HepG2 (cell line): ENCODE data around the gene FNDC3A. TPM values are rescaled to one million over a fixed set of nuclear protein-coding genes. Genes with fewer than 3 reads are reported as not detected.

Experiments
- ARHGAP35 ChIP-seq: sonication (generic); formaldehyde crosslinking; IDR thresholded peaks from 2 replicates; pipeline ENCODE4 v1.9.0; 2022; ENCODE audit warnings: mild to moderate bottlenecking, inconsistent platforms, moderate library complexity, missing genetic modification reagents, borderline replicate concordance
- ATF6 ChIP-seq: sonication (generic); formaldehyde crosslinking; conservative IDR thresholded peaks from 2 replicates; pipeline ENCODE4 v1.4.0; 2020; ENCODE audit warnings: missing genetic modification reagents
- ETV5 ChIP-seq: IDR thresholded peaks from 2 replicates; pipeline ENCODE4 v1.6.1; 2018; ENCODE audit warnings: missing biosample characterization, missing genetic modification reagents, inconsistent platforms, borderline replicate concordance
- FOSL1 ChIP-seq: sonication (generic); formaldehyde crosslinking; IDR thresholded peaks from 2 replicates; pipeline ENCODE4 v1.9.0; 2021; ENCODE audit warnings: missing genetic modification reagents, borderline replicate concordance
- FOXP1 ChIP-seq, 2 experiments: fragments of 450-650 bp in 1 of 2; IDR thresholded peaks; 2 replicates each; pipeline ENCODE4 v1.6.1; 2017 to 2018; ENCODE audit warnings: antibody characterized with exemption in 1 of 2
- GTF2F1 ChIP-seq: fragments of 150-350 bp; IDR thresholded peaks from 2 replicates; pipeline ENCODE4 v1.6.1; 2014; ENCODE audit warnings: low read length
- IRX3 ChIP-seq: sonication (generic); formaldehyde crosslinking; IDR thresholded peaks from 2 replicates; pipeline ENCODE4 v1.8.1; 2023; ENCODE audit warnings: mild to moderate bottlenecking, low read depth, missing genetic modification reagents, borderline replicate concordance
- KAT7 ChIP-seq: IDR thresholded peaks from 2 replicates; pipeline ENCODE4 v1.6.1; 2018; ENCODE audit warnings: borderline replicate concordance, missing compliant biosample characterization
- KDM2A ChIP-seq: sonication (generic); formaldehyde crosslinking; IDR thresholded peaks from 2 replicates; pipeline ENCODE4 v1.4.0; 2020; ENCODE audit warnings: low read depth, missing genetic modification reagents, borderline replicate concordance
- MAFG ChIP-seq: sonication (generic); formaldehyde crosslinking; IDR thresholded peaks from 2 replicates; pipeline ENCODE4 v1.5.1; 2020; ENCODE audit warnings: mild to moderate bottlenecking, missing genetic modification reagents
- MATR3 ChIP-seq: sonication (generic); formaldehyde crosslinking; IDR thresholded peaks from 2 replicates; pipeline ENCODE4 v1.4.0; 2020; ENCODE audit warnings: missing genetic modification reagents
- PBX3 ChIP-seq: sonication (generic); formaldehyde crosslinking; IDR thresholded peaks from 2 replicates; pipeline ENCODE4 v1.8.1; 2023; ENCODE audit warnings: missing genetic modification reagents, inconsistent platforms, borderline replicate concordance
- SIN3B ChIP-seq: fragments of 150-350 bp; IDR thresholded peaks from 2 replicates; pipeline ENCODE4 v1.6.1; 2014; ENCODE audit warnings: low read length
- SP5 ChIP-seq: IDR thresholded peaks from 2 replicates; pipeline ENCODE4 v1.6.1; 2016; ENCODE audit warnings: low read depth, borderline replicate concordance
- TRIM22 ChIP-seq: fragments of 450-650 bp; IDR thresholded peaks from 2 replicates; pipeline ENCODE4 v1.6.1; 2017
- ZBTB7A ChIP-seq: sonication (generic); formaldehyde crosslinking; IDR thresholded peaks from 2 replicates; pipeline ENCODE4 v1.8.0; 2022; ENCODE audit warnings: mild to moderate bottlenecking, missing genetic modification reagents
- ZNF24 ChIP-seq: fragments of 450-650 bp; IDR thresholded peaks from 2 replicates; pipeline ENCODE4 v1.6.1; 2017; ENCODE audit warnings: antibody characterized with exemption, mild to moderate bottlenecking
- ZNF329 ChIP-seq: sonication (generic); formaldehyde crosslinking; IDR thresholded peaks from 2 replicates; pipeline ENCODE4 v1.9.0; 2021; ENCODE audit warnings: low read depth, mild to moderate bottlenecking, missing genetic modification reagents
- ZNF776 ChIP-seq: sonication (generic); formaldehyde crosslinking; IDR thresholded peaks from 2 replicates; pipeline ENCODE4 v1.4.0; 2020; ENCODE audit warnings: mild to moderate bottlenecking, missing genetic modification reagents
- ZNF790 ChIP-seq: sonication (generic); formaldehyde crosslinking; IDR thresholded peaks from 2 replicates; pipeline ENCODE4 v1.8.0; 2022; ENCODE audit warnings: missing genetic modification reagents, mild to moderate bottlenecking, borderline replicate concordance
- ZSCAN12 ChIP-seq: sonication (generic); formaldehyde crosslinking; IDR thresholded peaks from 2 replicates; pipeline ENCODE4 v1.9.0; 2021; ENCODE audit warnings: mild to moderate bottlenecking, missing genetic modification reagents
- polyA plus RNA-seq, 8 experiments: library from polyadenylated mRNA; depleted of rRNA in 3 of 8; stranded (reverse) in 7 of 8; unstranded in 1 of 8; fragments of >200 nt; fragmentation: Illumina TruSeq in 4 of 8; extraction: Trizol in 4 of 8; gene quantifications; 2 replicates each; pipeline versions ENCODE4 v1.2.1 to v1.2.3, GENCODE V29; 2011 to 2016; ENCODE audit warnings: low read depth in 4 of 8, missing spikeins in 1 of 8, mixed read lengths in 1 of 8; ENCODE audit not compliant: insufficient read depth in 1 of 8
- total RNA-seq, 5 experiments: library from RNA; depleted of rRNA; stranded (reverse); fragments of >200 nt; fragmentation: Illumina TruSeq; extraction: Trizol; gene quantifications; 2 replicates each; pipeline ENCODE4 v1.2.3, GENCODE V29; 2016; ENCODE audit warnings: low read depth in 1 of 5
- TF ChIP-seq, protein P1 (sequence below): sonication (generic); formaldehyde crosslinking; IDR thresholded peaks from 2 replicates; pipeline ENCODE4 v1.4.0; 2020; ENCODE audit warnings: missing genetic modification reagents; ENCODE audit errors: not compliant biosample characterization
- TF ChIP-seq, protein P2 (sequence below): sonication (generic); formaldehyde crosslinking; IDR thresholded peaks from 2 replicates; pipeline ENCODE4 v1.8.0; 2022; ENCODE audit warnings: mild to moderate bottlenecking, missing genetic modification reagents

Gene FNDC3A
- total and polyA plus RNA-seq, 2 of the 13 experiments (the other 11 are each of a cell fraction or from before 2014, with no cell fraction given), result 36.7 to 39.3 TPM

GRCh38 chr13:49247643-49248621, 272.2 kb downstream of the FNDC3A start, which contains the start of gene CDADC1 (continued):
- TF ChIP-seq TRIM22 (no peak), PBX3 (CRISPR knock-in tag) (no peak), KDM2A (CRISPR knock-in tag) (peak; percentile 88), MAFG (CRISPR knock-in tag) (no peak), MATR3 (CRISPR knock-in tag) (no peak), GTF2F1 (no peak), SIN3B (0 out of 2 replicates have a peak, but pooled peaks have one; percentile 42), ZNF24 (no peak), IRX3 (CRISPR knock-in tag) (no peak), ZNF776 (CRISPR knock-in tag) (peak; percentile 74; the same call in 1 of the 2 replicates), ARHGAP35 (CRISPR knock-in tag) (no peak), FOSL1 (no peak), ZSCAN12 (0 out of 2 replicates have a peak, but pooled peaks have one; percentile 12), KAT7 (CRISPR knock-in tag) (no peak; the same call in 1 of the 2 replicates), FOXP1 (IDR thresholded peaks at IDR 0.05) (no peak), FOXP1 (CRISPR knock-in tag; IDR thresholded peaks at IDR 0.05) (no peak), ZNF329 (CRISPR knock-in tag) (no peak), ATF6 (CRISPR knock-in tag) (no peak), ETV5 (CRISPR knock-in tag) (peak; percentile 28; the same call in 1 of the 2 replicates), SP5 (0 out of 2 replicates have a peak, but pooled peaks have one; percentile 31), ZBTB7A (CRISPR knock-in tag) (no peak), ZNF790 (no peak)
- TF ChIP-seq, protein P1, sequence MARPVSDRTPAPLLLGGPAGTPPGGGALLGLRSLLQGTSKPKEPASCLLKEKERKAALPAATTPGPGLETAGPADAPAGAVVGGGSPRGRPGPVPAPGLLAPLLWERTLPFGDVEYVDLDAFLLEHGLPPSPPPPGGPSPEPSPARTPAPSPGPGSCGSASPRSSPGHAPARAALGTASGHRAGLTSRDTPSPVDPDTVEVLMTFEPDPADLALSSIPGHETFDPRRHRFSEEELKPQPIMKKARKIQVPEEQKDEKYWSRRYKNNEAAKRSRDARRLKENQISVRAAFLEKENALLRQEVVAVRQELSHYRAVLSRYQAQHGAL (CRISPR knock-in tag), result no peak
- TF ChIP-seq, protein P2, sequence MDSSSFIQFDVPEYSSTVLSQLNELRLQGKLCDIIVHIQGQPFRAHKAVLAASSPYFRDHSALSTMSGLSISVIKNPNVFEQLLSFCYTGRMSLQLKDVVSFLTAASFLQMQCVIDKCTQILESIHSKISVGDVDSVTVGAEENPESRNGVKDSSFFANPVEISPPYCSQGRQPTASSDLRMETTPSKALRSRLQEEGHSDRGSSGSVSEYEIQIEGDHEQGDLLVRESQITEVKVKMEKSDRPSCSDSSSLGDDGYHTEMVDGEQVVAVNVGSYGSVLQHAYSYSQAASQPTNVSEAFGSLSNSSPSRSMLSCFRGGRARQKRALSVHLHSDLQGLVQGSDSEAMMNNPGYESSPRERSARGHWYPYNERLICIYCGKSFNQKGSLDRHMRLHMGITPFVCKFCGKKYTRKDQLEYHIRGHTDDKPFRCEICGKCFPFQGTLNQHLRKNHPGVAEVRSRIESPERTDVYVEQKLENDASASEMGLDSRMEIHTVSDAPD (CRISPR knock-in tag), result no peak
